ENCODE results near the gene HAP1.

The HAP1 gene

GRCh38 chr17:41766135-41766534 is 31.7 kb upstream of the HAP1 start:
- no peak for DNase-seq (ENCODE audit: low read depth in 2 of 2)

- no peak for DNase-seq (ENCODE audit: low read depth in 2 of 2)
These were observed 28.9 kb upstream of the HAP1 start for GRCh38 chr17:41763327-41763726.

- DNase-seq (ENCODE audit: low read depth in 2 of 2) = no peak
These were observed 28.4 kb upstream of the HAP1 start for GRCh38 chr17:41762841-41763240.

GRCh38 chr17:41762391-41762790 is 27.9 kb upstream of the HAP1 start:
- no peak for DNase-seq (ENCODE audit: low read depth in 2 of 2)

GRCh38 chr17:41760878-41761277 is 26.4 kb upstream of the HAP1 start:
- DNase-seq (ENCODE audit: low read depth in 2 of 2) = no peak

GRCh38 chr17:41758601-41759000 is 24.2 kb upstream of the HAP1 start:
- no peak for DNase-seq (ENCODE audit: low read depth in 2 of 2)

GRCh38 chr17:41754066-41754465 is 19.6 kb upstream of the HAP1 start:
- no peak for DNase-seq (ENCODE audit: low read depth in 2 of 2)

GRCh38 chr17:41751288-41751687 is 16.8 kb upstream of the HAP1 start:
- no peak for DNase-seq (ENCODE audit: low read depth in 2 of 2)

GRCh38 chr17:41750862-41751261 is 16.4 kb upstream of the HAP1 start:
- no peak for DNase-seq (ENCODE audit: low read depth in 2 of 2)

- no peak for DNase-seq (ENCODE audit: low read depth in 2 of 2)
These were observed 13.8 kb upstream of the HAP1 start for GRCh38 chr17:41748275-41748674.

GRCh38 chr17:41741709-41742108 is 7.3 kb upstream of the HAP1 start:
- DNase-seq (ENCODE audit: low read depth in 2 of 2) = no peak

GRCh38 chr17:41740506-41740905 is 6.1 kb upstream of the HAP1 start:
- no peak for DNase-seq (ENCODE audit: low read depth in 2 of 2)

GRCh38 chr17:41739661-41740352 is 5.4 kb upstream of the HAP1 start:
- no peak for DNase-seq (ENCODE audit: low read depth in 2 of 2)

GRCh38 chr17:41738801-41739112 is 4.3 kb upstream of the HAP1 start:
- no peak for DNase-seq (ENCODE audit: low read depth in 2 of 2)

- DNase-seq (ENCODE audit: low read depth in 2 of 2) = peak; percentile 69 to 73
These were observed 3.8 kb upstream of the HAP1 start for GRCh38 chr17:41738077-41738800.

GRCh38 chr17:41737680-41738023 is 3.2 kb upstream of the HAP1 start:
- DNase-seq (ENCODE audit: low read depth in 2 of 2) = no peak

GRCh38 chr17:41736983-41737679 is 2.7 kb upstream of the HAP1 start:
- no peak for DNase-seq (ENCODE audit: low read depth in 2 of 2)

- no peak for DNase-seq (ENCODE audit: low read depth in 2 of 2)
These were observed 1.3 kb upstream of the HAP1 start for GRCh38 chr17:41735744-41736143.

- no peak for DNase-seq (ENCODE audit: low read depth in 2 of 2)
These were observed 488 bp upstream of the HAP1 start for GRCh38 chr17:41734949-41735313.

- DNase-seq (ENCODE audit: low read depth in 2 of 2) = no peak
These were observed 900 bp downstream of the HAP1 start for GRCh38 chr17:41733348-41734138.

GRCh38 chr17:41731836-41732235 is 2.6 kb downstream of the HAP1 start:
- no peak for DNase-seq (ENCODE audit: low read depth in 2 of 2)

- no peak for DNase-seq (ENCODE audit: low read depth in 2 of 2)
These were observed 4.0 kb downstream of the HAP1 start for GRCh38 chr17:41730479-41730878.
